C4-2B (cell line): Measurements from ENCODE around the gene TCF12.

Experiments
- H3K27ac ChIP-seq: fragments of 450-650 bp; 2 replicates; pipeline ENCODE4 v1.5.1; 2017
- ZFX ChIP-seq: fragments of 450-650 bp; IDR thresholded peaks from 2 replicates; pipeline ENCODE4 v1.6.1; 2017
- TF ChIP-seq, protein P1 (sequence below): fragments of 450-650 bp; conservative IDR thresholded peaks from 2 replicates; pipeline ENCODE4 v1.5.1; 2017; ENCODE audit warnings: mild to moderate bottlenecking

Gene TCF12

DNA sequence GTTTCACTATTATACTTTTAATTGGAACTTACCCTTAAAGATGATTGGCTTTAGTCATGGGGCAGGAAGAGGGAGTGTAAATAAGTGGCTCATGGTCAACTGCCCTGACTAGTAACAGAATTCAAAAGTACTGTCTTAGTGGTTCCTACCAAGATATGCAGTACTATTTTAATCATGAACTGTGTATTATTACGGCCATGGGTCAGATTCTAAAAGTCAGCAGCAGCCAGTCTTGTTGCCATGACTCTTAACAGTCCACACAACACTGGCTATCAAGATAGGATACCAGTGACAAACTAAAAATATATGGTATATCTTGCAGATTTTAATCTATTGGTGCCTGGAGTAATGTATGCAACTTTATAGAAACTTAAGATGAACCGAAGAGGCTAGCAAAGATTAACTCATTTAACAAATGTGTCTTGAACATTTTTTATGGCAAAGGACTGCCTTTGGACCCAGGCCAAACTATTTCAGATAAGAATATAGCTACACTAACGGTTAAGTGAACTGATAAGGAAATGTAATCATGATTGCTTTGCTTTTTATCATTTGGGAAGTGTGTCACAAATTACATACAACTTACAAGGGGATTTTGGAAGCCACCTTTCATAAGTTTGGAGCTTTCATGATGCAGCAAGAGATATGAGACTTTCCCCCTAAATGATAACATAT lies 163.7 kb downstream of the TCF12 start:
- TF ChIP-seq, protein P1, sequence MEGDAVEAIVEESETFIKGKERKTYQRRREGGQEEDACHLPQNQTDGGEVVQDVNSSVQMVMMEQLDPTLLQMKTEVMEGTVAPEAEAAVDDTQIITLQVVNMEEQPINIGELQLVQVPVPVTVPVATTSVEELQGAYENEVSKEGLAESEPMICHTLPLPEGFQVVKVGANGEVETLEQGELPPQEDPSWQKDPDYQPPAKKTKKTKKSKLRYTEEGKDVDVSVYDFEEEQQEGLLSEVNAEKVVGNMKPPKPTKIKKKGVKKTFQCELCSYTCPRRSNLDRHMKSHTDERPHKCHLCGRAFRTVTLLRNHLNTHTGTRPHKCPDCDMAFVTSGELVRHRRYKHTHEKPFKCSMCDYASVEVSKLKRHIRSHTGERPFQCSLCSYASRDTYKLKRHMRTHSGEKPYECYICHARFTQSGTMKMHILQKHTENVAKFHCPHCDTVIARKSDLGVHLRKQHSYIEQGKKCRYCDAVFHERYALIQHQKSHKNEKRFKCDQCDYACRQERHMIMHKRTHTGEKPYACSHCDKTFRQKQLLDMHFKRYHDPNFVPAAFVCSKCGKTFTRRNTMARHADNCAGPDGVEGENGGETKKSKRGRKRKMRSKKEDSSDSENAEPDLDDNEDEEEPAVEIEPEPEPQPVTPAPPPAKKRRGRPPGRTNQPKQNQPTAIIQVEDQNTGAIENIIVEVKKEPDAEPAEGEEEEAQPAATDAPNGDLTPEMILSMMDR: no peak
- no peak for TF ChIP-seq ZFX
- H3K27ac ChIP-seq: no peak overlapping the region

DNA sequence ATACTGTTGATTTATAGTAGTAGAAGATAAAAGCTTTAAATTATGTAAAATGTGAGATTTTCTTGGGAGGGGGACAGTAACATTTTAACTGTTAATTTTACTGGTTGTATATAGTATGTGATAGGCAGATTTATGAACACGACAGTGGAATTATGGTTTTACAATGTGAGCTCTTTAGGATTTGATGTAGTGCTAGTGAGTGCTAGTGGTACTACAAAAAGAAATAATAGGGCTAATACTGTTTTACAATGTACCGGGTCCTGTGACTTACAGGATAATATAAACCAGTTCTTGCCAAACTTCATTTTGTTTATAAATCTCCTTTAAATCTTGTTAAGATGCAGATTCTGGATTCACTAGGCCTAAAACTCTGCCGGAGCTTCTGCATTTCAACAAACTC lies 165.7 kb downstream of the TCF12 start:
- no peak overlapping the region for H3K27ac ChIP-seq
- TF ChIP-seq ZFX: no peak
- TF ChIP-seq, protein P1: no peak

DNA sequence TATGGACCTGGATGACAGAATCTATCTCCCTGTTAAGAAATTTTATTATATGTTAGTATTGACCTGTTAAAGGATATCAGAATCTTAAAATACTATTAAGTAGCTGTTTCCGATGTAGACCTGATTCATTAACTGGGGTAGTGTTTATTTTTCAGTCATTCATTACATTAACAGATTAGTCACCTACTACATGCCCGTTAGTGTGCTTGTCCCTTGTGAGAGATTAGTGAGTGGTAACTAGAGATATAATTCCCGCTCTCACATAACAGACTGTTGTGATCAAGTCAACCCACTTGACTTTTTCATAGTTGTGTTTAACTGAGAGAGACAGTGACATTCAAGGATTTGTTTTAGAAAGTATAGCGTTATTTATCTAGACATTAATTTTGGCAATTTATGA lies 166.8 kb downstream of the TCF12 start:
- no peak for TF ChIP-seq ZFX
- TF ChIP-seq, protein P1: no peak
- no peak overlapping the region for H3K27ac ChIP-seq

DNA sequence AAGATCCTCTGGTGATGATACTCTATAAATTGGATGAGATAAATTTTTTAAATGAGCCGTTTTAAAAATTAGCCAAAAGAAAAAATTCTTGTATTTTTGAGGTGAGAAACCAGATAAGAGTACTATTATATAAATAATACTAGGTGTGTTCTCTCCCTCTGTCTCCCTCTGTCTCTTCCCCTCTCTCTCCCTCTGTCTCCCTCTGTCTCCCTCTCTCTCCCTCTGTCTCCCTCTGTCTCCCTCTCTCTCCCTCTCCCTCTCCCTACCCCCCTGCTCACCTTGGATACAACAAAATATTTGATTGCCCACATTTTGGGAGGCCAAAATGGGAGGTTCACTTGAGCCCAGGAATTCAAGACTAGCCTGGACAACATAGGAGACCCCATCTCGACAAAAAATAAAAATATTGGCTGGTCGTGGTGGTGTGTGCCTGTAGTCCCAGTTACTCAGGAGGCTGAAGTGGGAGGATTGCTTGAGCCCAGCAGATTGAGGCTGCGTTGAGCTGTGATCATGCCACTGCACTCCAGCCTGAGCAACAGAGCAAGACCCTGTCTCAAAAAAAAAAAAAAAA lies 168.5 kb downstream of the TCF12 start:
- TF ChIP-seq, protein P1: no peak
- H3K27ac ChIP-seq: no peak overlapping the region

DNA sequence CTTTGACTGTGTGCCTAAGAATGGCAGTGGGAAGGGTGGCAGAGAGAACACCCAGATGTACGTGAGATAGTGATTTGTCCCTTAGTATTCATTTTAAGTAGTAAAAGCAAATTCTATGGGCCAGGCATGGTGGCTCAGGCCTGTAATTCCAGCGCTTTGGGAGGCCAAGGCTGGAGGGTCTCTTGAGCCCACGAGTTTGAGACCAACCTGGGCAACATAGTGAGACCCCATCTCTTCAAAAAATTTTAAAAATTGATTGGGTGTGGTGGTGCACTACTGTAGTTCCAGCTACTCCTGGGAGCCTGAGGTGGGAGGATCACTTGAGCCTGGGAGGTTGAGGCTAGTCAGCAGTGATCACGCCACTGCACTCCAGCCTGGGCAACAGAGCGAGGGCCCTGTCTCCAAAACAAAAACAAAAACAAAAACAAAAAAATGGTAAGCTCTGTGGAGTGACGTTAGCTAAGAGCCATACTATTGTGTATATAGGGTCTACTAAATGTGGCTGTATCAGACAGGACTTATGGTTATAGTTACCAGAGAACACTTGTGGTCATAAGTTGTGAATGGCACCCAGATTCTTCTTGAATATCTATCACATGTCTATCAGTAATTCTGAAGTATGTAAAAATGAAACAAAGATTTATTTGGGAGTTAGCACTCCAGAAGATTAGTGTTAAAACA lies 171.5 kb downstream of the TCF12 start:
- TF ChIP-seq ZFX: no peak
- TF ChIP-seq, protein P1: no peak
- H3K27ac ChIP-seq: no peak overlapping the region

DNA sequence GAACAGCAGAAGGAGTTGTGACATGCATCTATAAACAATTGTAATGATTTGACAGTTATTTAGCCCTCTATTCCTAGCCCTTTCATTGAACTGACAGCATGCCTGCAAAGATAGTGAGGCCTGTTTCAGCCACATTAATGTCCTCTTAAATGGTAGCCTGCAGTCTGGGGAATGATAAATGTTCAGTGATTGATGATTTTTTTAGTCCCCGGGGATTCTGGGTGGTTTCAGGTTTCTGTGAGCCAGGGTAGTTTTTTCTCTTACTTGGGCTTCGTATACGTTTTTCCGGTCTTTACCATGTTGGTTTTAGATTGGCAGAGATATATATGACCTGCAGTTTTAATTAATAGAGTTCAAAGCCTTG lies 172.0 kb downstream of the TCF12 start:
- H3K27ac ChIP-seq: no peak overlapping the region
- TF ChIP-seq, protein P1: no peak
- no peak for TF ChIP-seq ZFX

DNA sequence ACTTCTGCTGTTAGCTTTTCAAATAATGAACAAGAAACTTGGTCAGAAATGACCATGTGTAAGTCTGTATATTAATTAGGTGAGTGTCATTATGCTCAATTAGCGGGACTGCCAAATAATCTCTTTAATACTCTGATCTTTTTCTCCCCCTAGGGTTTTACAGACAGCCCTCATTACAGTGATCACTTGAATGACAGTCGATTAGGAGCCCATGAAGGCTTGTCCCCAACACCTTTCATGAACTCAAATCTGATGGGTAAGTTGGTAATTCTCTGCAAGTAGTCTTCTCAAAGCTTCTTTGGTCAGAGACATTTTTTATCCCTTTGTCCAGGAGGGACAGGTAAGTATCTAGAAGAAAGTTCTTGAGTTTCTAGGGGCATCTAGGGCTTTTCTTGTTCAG lies 173.2 kb downstream of the TCF12 start:
- H3K27ac ChIP-seq: no peak overlapping the region
- TF ChIP-seq ZFX: no peak
- TF ChIP-seq, protein P1: no peak
